Measurements from ENCODE around the gene MPZL2.

MPZL2 gene

GRCh38 chr11:118227865-118228785 is 36.0 kb downstream of the MPZL2 start:
- DNase-seq (ENCODE audit: low read depth) = no peak
- TF ChIP-seq CTCF (IDR thresholded peaks at IDR 0.05; ENCODE audit: low read depth, low read length, missing control alignments) = no peak
- in situ Hi-C loops (cut with HindIII; ENCODE audit: low sequenced_read_pairs) = no loop called here
- H3K4me3 ChIP-seq (ENCODE audit: low read depth, low read length) = no peak overlapping the region

DNA sequence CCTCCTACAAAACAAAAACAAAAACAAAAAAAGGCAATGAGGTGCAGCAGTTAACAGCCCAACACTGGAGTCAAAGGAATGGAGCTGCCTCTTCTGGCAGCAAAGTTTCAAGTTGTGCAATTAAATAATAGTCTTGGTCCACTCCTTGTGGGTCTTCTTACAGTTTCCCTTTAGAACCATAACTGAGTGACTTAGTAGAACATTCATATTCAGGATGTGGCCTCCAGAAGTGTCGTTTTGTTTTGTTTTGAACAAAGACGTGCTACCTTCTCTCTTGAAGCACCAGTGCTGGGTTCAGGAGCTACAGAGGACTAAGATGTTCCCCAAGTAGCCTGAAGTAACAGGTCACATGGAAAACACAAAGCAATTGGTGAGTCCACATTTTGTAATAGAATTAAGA is 37.3 kb downstream of the MPZL2 start:
- no peak overlapping the region for H3K4me3 ChIP-seq (ENCODE audit: low read depth, low read length)
- DNase-seq (ENCODE audit: low read depth) = no peak
- TF ChIP-seq CTCF (IDR thresholded peaks at IDR 0.05; ENCODE audit: low read depth, low read length, missing control alignments) = no peak
- in situ Hi-C loops (cut with HindIII; ENCODE audit: low sequenced_read_pairs) = no loop called here

DNA sequence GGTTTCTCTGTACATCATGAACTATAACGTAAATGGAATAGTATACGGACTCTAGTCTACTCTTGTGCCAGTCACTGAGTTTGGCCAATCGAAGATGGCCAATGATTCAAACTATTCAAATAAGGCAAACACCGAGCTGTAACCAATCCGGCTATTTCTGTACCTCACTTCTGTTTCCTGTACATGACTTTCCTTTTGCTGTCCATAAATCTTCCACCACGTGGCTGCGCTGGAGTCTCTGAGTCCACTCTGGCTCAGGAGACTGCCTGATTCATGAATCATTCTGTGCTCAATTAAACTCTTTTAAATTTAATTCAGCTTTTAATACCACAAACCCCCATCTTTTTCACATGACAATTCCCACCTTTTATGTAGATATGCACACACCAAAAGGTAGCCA is 37.8 kb downstream of the MPZL2 start:
- no peak for TF ChIP-seq CTCF (IDR thresholded peaks at IDR 0.05; ENCODE audit: low read depth, low read length, missing control alignments)
- H3K4me3 ChIP-seq (ENCODE audit: low read depth, low read length) = no peak overlapping the region
- DNase-seq (ENCODE audit: low read depth) = no peak
- in situ Hi-C loops (cut with HindIII; ENCODE audit: low sequenced_read_pairs) = no loop called here

- in situ Hi-C loops (cut with HindIII; ENCODE audit: low sequenced_read_pairs) = no loop called here
- TF ChIP-seq CTCF (IDR thresholded peaks at IDR 0.05; ENCODE audit: low read depth, low read length, missing control alignments) = no peak
- DNase-seq (ENCODE audit: low read depth) = no peak
- no peak within 1 kb of the TSS for H3K4me3 ChIP-seq (ENCODE audit: low read depth, low read length)
These were observed 39.4 kb downstream of the MPZL2 start, which contains the start of gene JAML for GRCh38 chr11:118224511-118225188. Gene JAML (minus strand): TSS chr11:118225011. CDS start chr11:118214866, 10,145 bp downstream.

- H3K4me3 ChIP-seq (ENCODE audit: low read depth, low read length) = no peak overlapping the region
- TF ChIP-seq CTCF (IDR thresholded peaks at IDR 0.05; ENCODE audit: low read depth, low read length, missing control alignments) = no peak
- in situ Hi-C loops (cut with HindIII; ENCODE audit: low sequenced_read_pairs) = no loop called here
- DNase-seq (ENCODE audit: low read depth) = no peak
These were observed 40.1 kb downstream of the MPZL2 start for GRCh38 chr11:118223992-118224391.

DNA sequence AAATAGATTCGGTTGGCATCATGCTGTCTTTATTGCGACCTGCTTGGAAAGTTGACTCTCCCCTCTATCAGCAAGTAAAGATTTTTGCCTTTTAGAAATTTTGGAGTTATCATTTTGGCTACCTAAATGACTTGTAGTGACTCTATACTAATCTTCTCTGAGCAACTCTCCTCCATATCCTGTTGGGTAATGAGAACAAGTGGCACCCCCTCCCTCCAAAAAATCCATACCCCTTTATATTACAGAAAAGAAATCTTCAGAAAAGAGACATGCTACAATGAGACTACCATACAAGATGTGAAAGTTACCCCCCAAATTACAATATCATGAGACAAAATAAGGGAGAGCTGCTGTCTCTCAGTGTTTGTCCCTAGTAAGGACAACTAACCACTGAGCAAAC is 40.5 kb downstream of the MPZL2 start:
- no peak overlapping the region for H3K4me3 ChIP-seq (ENCODE audit: low read depth, low read length)
- TF ChIP-seq CTCF (IDR thresholded peaks at IDR 0.05; ENCODE audit: low read depth, low read length, missing control alignments) = no peak
- in situ Hi-C loops (cut with HindIII; ENCODE audit: low sequenced_read_pairs) = no loop called here
- no peak for DNase-seq (ENCODE audit: low read depth)
